SK-N-SH treated with all-trans-retinoic acid at 6 μM for 48 hours (cell line): ENCODE data around the gene GMEB2.

Experiments
- PPARA ChIP-seq: fragments of 250-450 bp; sonication (Bioruptor Pico); IDR thresholded peaks from 2 replicates; pipeline ENCODE4 v1.5.0; 2020; ENCODE audit warnings: mild to moderate bottlenecking, borderline replicate concordance
- ZFP3 ChIP-seq: fragments of 250-450 bp; sonication (Bioruptor Pico); IDR thresholded peaks from 2 replicates; pipeline ENCODE4 v1.5.0; 2020; ENCODE audit warnings: mild to moderate bottlenecking, moderate library complexity

GRCh38 chr20:63625771-63626423 is 1.0 kb downstream of the GMEB2 start:
- TF ChIP-seq PPARA (CRISPR knock-in tag) (no peak), ZFP3 (CRISPR knock-in tag) (no peak)
